GM19238 (cell line): ENCODE results near the gene CD300A.
"Not testable (repeated sequence)": the region's sequence is repeated elsewhere in the genome, so short reads cannot be mapped to it uniquely, and the experiment has no call there.

ENCODE experiments used
- DNase-seq: peaks from one replicate; pipeline ENCODE4 v3.0.0; 2011; ENCODE audit warnings: low spot score; ENCODE audit not compliant: insufficient read length

The CD300A gene

DNA sequence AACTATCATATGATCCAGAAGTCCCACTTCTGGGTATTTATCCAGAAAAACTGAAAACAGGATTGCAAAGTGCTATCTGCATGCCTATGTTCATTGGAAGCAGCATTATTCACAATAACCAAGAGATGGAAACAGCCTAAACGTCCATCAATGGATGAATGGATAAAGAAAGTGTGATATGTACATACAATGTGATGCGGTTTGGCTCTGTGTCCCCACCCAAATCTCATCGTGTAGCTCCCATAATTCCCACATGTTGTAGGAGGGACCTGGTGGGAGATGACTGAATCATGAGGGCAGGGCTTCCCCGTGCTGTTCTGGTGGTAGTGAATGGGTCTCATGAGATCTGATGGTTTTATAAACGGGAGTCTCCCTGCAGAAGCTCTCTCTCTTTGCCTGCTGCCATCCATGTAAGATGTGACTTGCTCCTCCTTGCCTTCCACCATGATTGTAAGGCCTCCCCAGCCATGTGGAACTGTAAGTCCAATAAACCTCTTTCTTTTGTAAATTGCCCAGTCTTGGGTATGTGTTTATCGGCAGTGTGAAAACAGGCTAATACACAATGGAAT lies 52.1 kb downstream of the CD300A start:
- DNase-seq: not testable (repeated sequence)

DNA sequence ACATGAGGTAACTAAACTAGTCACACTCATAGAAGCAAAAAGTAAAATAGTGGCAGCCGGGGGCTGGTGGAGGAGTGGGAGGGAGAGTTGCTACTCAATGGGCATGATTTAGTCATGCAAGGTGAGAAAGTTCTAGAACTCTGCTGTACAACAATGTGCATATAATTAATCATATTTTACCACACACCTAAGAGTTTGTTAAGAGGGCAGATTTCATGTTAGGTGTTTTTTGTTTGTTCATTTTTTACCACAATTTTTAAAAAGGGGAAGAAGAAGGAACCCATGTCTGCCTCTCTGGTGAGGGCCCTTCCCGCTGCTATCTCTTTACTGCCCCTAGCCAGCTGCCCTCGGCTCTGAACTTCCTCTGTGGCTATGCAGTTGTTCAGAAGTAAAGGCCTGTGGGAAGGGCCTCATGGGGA lies 53.6 kb downstream of the CD300A start:
- no peak for DNase-seq

DNA sequence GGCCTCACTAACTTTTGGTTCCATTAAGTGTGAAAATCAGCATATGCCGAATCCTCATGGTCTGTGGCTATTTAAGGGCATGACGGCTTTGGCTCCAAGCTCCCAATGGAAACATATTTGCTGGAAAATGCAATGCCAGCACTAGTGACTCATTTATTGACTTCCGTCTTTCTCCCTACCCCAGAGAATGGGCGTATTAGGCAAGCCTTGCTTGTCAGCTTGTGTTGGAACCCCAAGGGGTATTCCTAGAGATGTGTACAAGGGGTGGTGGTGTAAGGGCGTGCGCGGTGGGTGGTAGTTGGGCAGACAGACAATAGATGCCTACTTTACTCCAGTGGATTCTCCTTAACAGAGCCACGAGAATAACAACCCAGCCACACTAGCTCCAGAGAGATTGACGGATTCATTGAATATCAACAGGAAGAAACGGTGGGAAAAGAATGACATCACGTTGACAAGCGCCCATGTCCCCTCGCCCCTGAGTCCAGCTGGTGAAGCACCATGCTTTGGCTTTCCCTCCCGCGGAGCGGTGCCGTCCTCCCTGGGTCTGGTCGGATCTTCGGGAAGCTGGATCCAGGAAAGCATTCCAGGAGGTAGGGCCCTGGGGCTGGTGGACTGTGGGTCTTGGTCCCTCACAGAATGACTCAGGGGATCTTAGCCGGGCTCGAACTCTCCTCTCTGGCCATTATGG lies 54.5 kb downstream of the CD300A start:
- no peak for DNase-seq

DNA sequence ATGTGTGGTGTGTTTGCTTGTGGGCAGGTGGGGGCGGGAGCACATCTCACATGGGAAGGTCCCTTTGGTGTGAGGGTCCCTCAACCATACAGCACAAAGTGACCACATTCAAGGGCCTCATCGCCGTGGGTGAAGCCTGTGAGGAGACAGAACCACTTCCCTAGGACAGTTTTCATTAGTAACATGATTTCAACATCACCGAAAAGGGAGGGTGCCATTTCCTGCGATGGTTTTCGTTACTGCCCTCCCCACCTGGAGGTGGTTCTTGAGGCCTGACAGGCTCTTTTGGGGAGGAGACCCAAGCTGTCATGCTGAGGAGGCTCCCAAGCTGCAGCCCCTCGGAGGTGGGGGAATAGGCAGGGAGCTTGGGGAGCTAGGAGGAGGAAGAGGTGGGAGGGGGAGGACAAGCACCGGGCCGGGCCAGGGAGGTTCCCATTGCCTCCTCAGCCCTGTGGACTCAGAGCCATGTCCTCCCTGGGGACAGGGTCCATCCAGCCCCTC lies 55.3 kb downstream of the CD300A start:
- no peak for DNase-seq

DNA sequence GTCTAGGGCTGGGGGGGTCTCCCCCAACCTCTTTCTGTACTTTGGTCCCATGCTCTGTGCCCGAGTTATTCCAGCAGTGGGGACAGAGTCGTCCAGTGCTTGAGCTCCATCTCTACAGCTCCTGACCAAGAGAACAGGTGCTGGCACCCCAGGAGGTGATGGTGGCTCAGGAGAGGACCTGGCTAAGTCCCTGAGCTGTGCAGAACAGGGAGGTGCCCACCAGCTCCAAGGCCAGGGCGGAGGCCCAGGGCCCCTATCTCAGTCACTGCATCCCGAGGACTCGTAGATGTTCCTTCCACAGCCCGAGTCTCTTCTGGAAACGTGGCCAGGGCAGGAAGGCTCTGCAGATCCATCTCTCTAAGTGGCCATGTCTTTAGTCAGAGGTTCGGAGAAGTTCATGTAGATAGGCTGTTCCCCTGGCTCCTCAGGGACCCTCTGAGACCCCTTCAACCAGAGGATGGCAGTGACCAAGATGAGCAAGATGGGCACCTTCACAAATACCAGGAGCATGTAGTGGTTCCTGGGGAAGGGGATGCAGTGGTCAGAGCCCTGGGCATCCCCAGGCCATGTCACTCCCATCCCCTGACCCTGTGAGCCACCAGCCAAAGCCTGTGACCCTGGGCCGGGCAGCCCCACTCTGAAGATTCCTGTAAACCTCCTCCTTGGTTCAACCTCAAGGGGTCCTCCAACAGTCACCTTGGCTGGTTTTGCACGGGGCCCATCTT lies 56.1 kb downstream of the CD300A start:
- no peak for DNase-seq

DNA sequence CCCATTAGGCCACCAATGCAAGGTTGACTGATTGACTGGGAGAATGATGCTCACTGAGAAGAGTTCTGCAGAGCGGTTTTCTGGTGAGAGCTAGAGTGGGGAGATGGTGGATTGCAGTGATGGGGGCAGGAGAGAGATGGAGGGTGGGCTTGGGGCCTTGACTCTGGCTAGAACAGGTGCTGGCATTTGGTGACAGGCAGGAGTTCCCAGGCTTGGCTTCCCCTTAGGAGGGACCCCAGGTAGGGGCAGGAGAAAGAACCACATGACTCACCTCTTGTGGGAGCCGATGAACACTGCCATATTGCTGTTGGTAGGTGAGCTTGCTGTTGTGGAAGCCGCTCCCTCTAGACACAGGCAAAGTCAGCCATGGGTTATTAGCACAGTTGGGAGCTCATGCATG lies 56.9 kb downstream of the CD300A start:
- no peak for DNase-seq

DNA sequence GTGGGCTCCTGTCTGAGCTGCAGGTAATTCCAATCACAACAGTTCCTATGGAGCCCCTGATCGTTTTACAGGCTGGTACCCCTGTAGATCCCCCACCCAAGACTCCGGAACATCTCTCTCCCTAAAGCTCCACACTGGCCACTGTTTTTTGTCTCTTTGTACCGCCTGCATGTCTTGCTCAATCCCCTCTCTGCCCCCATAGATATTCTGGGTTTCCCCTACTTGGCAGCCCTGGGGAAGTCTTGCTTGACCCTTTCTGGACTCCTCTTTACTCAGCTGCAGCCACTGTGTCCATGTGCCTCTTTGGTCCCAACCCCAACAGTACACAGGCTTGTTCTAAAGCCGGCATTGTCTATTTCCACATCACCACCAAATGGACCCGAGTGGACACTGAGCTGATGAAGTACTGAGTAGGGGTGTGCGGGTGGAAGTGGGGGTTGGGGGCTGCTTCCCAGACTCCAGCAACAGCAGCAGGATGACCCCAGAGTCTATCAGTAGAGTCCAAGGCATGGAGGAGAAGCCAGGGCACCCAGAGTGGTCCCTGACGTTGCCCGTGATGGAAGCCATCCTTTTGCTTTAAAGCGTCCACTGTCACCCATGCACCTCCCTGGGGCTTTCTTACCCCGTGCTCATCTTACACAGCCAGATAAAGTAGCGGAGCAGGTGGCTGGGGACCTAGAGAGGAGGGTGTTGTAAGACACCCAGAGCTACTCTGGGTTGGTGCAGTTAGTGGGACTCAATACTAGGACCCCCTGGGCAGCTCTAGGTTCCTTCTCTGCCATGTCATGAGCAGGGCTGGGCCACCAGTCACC lies 58.4 kb downstream of the CD300A start:
- DNase-seq: no peak

DNA sequence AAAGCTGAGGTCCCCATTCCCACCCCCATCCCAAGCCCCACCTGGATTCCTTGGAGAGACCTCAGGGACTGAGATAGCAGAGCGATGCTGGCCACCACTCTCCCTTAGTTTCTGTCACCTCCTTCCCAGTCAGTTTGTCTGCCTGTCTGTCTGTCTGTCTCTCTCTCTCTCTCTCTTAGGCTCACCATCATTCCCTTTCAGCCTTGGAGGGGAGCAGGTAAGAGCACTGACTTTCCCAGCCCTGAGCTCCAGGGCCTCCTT lies 59.0 kb downstream of the CD300A start:
- no peak for DNase-seq

DNA sequence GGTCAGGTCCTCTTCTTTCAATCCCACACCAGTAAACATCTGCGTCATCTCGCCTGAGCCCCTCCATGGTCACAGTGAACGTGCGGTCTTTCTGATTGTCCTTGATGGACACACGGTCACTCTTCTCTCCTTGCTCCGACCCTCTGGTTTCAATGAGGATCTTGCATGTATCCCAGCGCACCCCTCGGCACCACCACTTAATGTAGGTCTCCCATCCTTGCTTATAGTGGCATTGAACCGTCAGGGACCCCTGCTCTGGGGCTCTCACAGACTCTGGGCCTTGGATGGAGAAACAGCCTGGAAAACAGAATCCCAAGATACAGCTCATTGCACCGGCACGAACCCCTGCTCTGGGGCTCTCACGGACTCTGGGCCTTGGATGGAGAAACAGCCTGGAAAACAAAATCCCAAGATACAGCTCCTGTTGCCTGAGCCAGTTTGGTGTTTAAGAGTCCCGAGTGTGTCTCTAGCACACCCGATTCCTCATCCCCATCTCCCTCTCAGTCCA lies 59.4 kb downstream of the CD300A start:
- DNase-seq: no peak

DNA sequence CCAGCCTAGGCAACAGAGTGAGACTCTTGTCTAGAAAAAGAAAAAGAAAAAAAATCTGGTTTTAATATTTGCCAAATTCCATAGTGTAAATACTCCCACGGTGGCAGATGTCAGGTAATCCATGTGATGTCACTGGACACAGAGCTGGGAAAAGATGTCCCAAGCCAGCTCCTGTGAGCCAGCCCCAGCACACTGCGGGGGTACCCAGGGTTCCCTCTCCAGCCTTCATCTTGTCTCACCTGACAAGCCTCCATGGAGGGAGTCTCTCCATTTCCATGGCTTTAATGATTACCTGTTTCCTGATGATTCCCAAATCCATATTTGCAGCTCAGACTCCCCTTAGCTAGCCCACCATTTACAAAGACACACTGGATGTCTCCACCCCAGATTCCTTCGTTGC lies 60.2 kb downstream of the CD300A start:
- no peak for DNase-seq

DNA sequence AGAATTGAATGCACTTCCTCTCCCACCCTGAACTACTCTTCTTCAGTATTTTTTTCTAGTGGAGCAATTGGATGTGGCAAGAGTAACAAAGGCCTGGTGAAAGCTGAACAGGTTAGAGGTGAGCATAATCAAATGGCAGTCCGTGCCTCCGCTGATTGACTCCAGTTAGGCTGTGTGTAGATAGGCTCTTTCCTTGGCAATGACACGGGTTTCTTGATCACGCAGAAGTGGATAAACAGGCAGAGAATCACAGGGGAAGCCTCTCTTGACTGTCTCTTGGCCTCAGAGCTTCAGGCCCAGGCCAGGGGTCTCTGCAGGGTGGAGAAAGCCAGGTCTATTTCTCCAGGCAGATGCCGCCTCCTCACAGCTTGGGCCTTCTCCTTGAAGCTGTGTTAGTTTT lies 60.6 kb downstream of the CD300A start:
- DNase-seq: no peak

DNA sequence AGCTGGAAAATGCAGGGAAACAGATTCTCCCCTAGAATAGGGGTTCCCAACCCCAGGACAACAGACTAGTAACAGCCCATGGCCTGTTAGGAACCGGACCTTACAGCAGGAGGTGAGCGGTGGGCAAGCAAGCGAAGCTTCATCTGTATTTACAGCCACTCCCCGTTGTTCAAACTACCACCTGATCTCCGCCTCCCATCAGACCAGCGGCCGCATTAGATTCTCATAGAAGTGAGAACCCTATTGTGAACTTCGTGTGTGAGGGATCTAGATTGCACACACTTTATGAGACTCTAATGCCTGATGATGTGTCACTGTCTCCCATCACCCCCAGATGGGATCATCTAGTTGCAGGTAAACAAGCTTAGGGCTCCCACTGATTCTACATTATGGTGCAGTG lies 61.3 kb downstream of the CD300A start:
- DNase-seq: no peak

DNA sequence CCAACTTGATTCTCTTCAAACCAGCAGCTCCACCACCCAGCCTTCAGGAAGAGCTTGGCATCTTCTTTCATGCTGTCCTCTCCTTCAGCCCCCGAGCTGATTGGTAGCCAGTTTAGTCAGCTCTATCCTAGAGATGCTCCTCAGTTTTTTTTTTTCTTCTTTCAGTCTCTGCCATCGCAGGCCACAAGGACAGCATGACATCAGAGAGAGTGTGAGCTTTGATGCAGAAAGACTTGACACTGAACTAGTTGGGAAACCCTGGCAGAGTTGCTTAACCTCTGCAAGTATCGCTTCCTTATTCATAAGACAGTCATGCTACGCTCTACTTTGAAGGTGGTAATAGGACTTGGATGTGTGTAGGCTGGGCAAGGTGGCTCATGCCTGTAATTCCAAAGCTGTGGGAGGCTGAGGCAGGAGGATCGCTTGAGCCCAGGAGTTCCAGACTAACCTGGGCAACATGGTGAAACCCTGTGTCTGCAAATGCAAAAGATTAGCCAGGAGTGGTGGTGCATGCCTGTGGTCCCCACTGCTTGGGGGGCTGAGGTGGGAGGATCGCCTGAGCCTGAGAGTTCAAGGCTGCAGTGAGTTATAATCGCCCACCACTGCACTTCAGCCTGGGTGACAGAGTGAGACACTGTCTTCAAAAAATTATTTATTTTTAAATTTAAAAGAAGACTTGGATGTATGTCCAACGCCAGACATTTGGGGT lies 62.2 kb downstream of the CD300A start:
- DNase-seq: no peak

DNA sequence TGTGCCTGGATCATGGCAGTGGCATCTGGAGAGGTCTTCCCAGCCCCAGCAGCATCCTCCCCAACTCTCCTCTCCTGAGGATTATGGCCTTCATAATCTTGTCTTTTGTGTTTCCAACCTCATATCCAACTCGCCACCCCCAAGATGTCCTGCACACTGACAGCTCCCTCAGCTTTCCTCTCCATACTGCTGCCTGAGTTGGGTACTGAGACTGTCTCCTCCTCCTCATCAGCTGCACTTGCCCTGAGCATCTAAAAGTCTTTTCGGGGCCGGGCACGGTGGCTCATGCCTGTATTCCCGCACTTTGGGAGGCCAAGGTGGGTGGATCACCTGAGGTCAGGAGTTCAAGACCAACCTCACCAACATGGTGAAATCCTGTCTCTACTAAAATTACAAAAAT lies 62.8 kb downstream of the CD300A start:
- DNase-seq: no peak

DNA sequence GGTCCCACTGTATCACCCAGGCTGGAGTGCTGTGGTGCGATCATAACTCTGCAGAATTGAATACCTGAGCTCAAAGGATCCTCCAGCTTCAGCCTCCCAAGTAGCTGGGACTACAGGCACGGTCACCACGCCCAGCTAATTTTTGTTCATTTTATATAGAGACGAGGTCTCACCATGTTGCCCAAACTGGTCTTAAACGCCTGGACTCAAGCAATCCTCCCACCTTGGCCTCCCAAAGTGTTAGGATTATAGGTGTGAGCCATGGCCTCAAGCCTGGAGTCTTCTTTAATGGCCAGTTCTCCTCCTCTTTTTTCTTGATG lies 64.4 kb downstream of the CD300A start:
- no peak for DNase-seq

DNA sequence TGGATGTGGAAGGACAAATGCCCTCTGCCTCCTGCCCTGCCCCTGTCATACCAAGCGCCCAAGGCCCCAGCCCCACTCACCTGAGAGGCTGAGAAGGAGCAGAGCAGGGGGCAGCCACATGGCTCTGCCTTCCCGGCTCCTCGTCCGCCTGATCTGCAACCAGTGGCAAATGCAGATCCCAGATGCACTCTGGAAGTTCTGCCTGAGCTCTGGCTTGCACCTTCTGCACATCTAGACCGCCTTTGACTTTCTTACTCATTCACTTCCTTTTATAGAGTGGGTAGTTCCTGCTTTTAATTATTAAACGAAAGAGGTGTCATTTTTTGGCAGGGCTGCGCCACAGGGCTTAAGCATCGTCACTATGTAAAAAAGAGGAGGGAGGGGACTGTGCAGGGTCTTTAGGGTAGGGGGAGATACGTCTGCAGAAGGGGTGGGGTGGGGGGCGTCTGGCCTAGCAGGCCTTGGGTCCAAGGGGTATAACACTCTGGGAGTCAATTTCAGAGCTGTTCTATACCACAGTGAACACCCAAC lies 64.9 kb downstream of the CD300A start, which contains the start of gene CD300LB:
CD300LB (minus strand) TSS at position 245 of the 531 bp plus-strand sequence; CDS start at position 120, 125 bp downstream.
- no peak for DNase-seq

DNA sequence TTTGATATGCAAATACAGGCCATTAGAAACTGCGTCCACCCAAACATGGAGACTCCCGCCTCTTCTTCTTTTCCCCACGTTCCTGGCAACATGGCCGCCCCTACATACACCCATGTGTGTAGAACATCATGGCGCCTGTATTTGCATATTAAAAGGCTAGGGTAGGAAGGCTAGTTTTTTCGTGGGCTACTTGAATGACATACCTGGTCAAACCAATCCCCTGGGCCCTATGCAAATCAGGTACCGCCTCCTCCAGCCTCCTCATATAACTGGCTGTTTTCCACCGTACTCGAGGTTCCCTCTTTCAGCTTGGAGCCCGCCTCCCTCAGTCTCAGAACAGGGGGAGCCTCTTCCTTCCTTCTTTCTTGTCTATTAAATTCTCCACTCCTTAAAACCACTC lies 65.7 kb downstream of the CD300A start:
- DNase-seq: no peak
